GM19455 (cell line): ENCODE data around the gene UROC1.

Experiments used
- ATAC-seq: cut with Tn5 transposase; IDR thresholded peaks from one replicate; pipeline ENCODE4 v1.9.1; 2021; ENCODE audit not compliant: unreplicated experiment

UROC1 gene

GRCh38 chr3:126497956-126498355 lies 19.6 kb downstream of the UROC1 start:
- ATAC-seq: no peak

- no peak for ATAC-seq
Observed at GRCh38 chr3:126496894-126497850, 20.4 kb downstream of the UROC1 start.

GRCh38 chr3:126495786-126496185 lies 21.8 kb downstream of the UROC1 start:
- ATAC-seq: no peak

- no peak for ATAC-seq
Observed at GRCh38 chr3:126494970-126495230, 22.7 kb downstream of the UROC1 start.

- ATAC-seq: no peak
Observed at GRCh38 chr3:126494204-126494969, 23.2 kb downstream of the UROC1 start.

- ATAC-seq: no peak
Observed at GRCh38 chr3:126493739-126494138, 23.8 kb downstream of the UROC1 start.

- ATAC-seq: no peak
Observed at GRCh38 chr3:126493051-126493450, 24.5 kb downstream of the UROC1 start.

- no peak for ATAC-seq
Observed at GRCh38 chr3:126491221-126492013, 26.2 kb downstream of the UROC1 start.

- ATAC-seq: no peak
Observed at GRCh38 chr3:126490619-126491018, 27.0 kb downstream of the UROC1 start.

- ATAC-seq: no peak
Observed at GRCh38 chr3:126488886-126489569, 28.5 kb downstream of the UROC1 start.

- ATAC-seq: no peak
Observed at GRCh38 chr3:126488185-126488584, 29.4 kb downstream of the UROC1 start.

GRCh38 chr3:126487151-126487771 lies 30.3 kb downstream of the UROC1 start:
- no peak for ATAC-seq

- no peak for ATAC-seq
Observed at GRCh38 chr3:126486360-126486847, 31.2 kb downstream of the UROC1 start.

- no peak for ATAC-seq
Observed at GRCh38 chr3:126485956-126486355, 31.6 kb downstream of the UROC1 start.

GRCh38 chr3:126485176-126485897 lies 32.2 kb downstream of the UROC1 start:
- no peak for ATAC-seq

- no peak for ATAC-seq
Observed at GRCh38 chr3:126484662-126485061, 32.9 kb downstream of the UROC1 start.

- ATAC-seq: no peak
Observed at GRCh38 chr3:126484148-126484547, 33.4 kb downstream of the UROC1 start.

- ATAC-seq: no peak
Observed at GRCh38 chr3:126483321-126483761, 34.2 kb downstream of the UROC1 start.

- no peak for ATAC-seq
Observed at GRCh38 chr3:126482503-126483255, 34.9 kb downstream of the UROC1 start.
